RWPE1 (cell line): ENCODE measurements around the gene GATA6.

Experiments
- CTCF ChIA-PET: fragments of 350-600 bp; sonication (Branson Sonifier 250); formaldehyde crosslinking; extraction: SDS; loops from one replicate; lab custom pipeline; 2021; lab: Yijun Ruan, JAX
- POLR2A ChIA-PET: fragments of 400-600 bp; formaldehyde crosslinking; extraction: SDS; loops from one replicate; lab custom pipeline; 2020; ENCODE audit warnings: antibody characterized with exemption; ENCODE audit not compliant: low non-redundant PET; lab: Yijun Ruan, JAX
- DNase-seq: peaks from one replicate; pipeline ENCODE4 v3.0.0; 2012; ENCODE audit warnings: low spot score
- H3K27ac ChIP-seq: fragments of 450-650 bp; 2 replicates; pipeline ENCODE4 v1.5.1; 2017
- CTCF ChIP-seq: fragments of 450-650 bp; conservative IDR thresholded peaks from 2 replicates; pipeline ENCODE4 v1.5.1; 2017; ENCODE audit warnings: low read depth, mild to moderate bottlenecking

Gene GATA6

GRCh38 chr18:22165049-22165602, 4.3 kb upstream of the GATA6 start:
- DNase-seq: no peak
- no peak for TF ChIP-seq CTCF
- ChIA-PET POLR2A (no interaction called here), CTCF (interaction anchor here (0.6 kb wide), 1 partner anchor 126 kb away, joined by 8 read pairs; no protein-coding TSS in a partner anchor)
- no peak overlapping the region for H3K27ac ChIP-seq

GRCh38 chr18:22165603-22166068, 3.8 kb upstream of the GATA6 start:
- CTCF ChIA-PET: no interaction called here
- DNase-seq: no peak
- no peak for TF ChIP-seq CTCF

GRCh38 chr18:22166069-22166950, 3.1 kb upstream of the GATA6 start:
- POLR2A ChIA-PET: no interaction called here
- H3K27ac ChIP-seq: no peak overlapping the region
- TF ChIP-seq CTCF: no peak
- CTCF ChIA-PET: interaction anchor here (0.6 to 0.7 kb wide), 2 partner anchors 96 to 181 kb away, joined by 4 to 10 read pairs; no protein-coding TSS in a partner anchor
- no peak for DNase-seq

More at GRCh38 chr18:22165603-22166068, 3.8 kb upstream of the GATA6 start:
- no peak overlapping the region for H3K27ac ChIP-seq
- POLR2A ChIA-PET: no interaction called here

GRCh38 chr18:22167091-22167470, 2.3 kb upstream of the GATA6 start:
- CTCF ChIA-PET: interaction anchor here (0.6 to 0.7 kb wide), 3 partner anchors 85 to 180 kb away, joined by 4 to 10 read pairs (median 4); no protein-coding TSS in a partner anchor
- TF ChIP-seq CTCF: no peak
- POLR2A ChIA-PET: no interaction called here
- no peak overlapping the region for H3K27ac ChIP-seq
- no peak for DNase-seq

- TF ChIP-seq CTCF: no peak
- DNase-seq: peak; percentile 18
- CTCF ChIA-PET: interaction anchor here (0.6 to 0.7 kb wide), 2 partner anchors 85 to 212 kb away, joined by 3 to 4 read pairs; no protein-coding TSS in a partner anchor
- POLR2A ChIA-PET: no interaction called here
- no peak overlapping the region for H3K27ac ChIP-seq
Observed at GRCh38 chr18:22167471-22168241, 1.7 kb upstream of the GATA6 start.
